Measurements from ENCODE around the gene ITGAE.
"Not testable (repeated sequence)": the region's sequence is repeated elsewhere in the genome, so short reads cannot be mapped to it uniquely, and the experiment has no call there.

ITGAE gene

GRCh38 chr17:3845291-3845620 lies 44.3 kb upstream of the ITGAE start:
- no peak for TF ChIP-seq CTCF (IDR thresholded peaks at IDR 0.05; ENCODE audit: borderline replicate concordance, insufficient read depth, low read depth, low read length)
- peak overlapping the region; percentile 95 for H3K4me3 ChIP-seq (ENCODE audit: low read depth, low read length)

DNA sequence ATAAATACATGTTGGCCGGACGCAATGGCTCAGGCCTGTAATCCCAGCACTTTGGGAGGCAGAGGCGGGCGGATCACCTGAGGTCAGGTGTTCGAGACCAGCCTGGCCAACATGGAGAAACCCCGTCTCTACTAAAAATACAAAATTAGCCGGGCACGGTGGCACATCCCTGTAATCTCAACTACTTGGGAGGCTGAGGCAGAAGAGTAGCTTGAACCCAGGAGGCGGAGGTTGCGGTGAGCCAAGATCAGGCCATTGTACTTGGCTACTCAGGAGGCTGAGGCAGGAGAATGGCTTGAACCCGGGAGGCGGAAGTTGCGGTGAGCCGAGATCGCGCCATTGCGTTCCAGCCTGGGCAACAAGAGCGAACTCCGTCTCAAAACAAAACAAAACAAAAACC lies 43.6 kb upstream of the ITGAE start:
- not testable (repeated sequence) for H3K4me3 ChIP-seq (ENCODE audit: low read depth, low read length)

GRCh38 chr17:3843935-3844516 lies 43.0 kb upstream of the ITGAE start:
- no peak overlapping the region for H3K4me3 ChIP-seq (ENCODE audit: low read depth, low read length)
- TF ChIP-seq CTCF (IDR thresholded peaks at IDR 0.05; ENCODE audit: borderline replicate concordance, insufficient read depth, low read depth, low read length): peak; percentile 76

- no peak for TF ChIP-seq CTCF (IDR thresholded peaks at IDR 0.05; ENCODE audit: borderline replicate concordance, insufficient read depth, low read depth, low read length)
- H3K4me3 ChIP-seq (ENCODE audit: low read depth, low read length): no peak overlapping the region
Observed at GRCh38 chr17:3838206-3838605, 37.2 kb upstream of the ITGAE start.

DNA sequence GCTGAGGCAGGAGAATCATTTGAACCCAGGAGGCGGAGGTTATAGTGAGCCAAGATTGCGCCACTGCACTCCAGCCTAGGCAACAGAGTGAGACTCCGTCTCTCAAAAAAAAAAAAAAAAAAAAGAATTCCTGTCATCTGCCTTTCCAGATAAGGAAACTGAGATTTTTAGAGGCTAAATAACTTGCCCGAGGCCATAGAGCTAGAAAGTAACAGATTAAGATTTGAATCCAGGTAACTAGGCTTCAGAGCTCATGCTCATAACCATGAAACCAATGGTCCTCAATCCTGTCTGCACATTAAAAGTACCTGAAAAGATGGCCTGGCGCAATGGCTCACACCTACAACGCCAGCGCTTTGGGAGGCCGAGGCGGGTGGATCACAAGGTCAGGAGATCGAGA lies 35.6 kb upstream of the ITGAE start:
- no peak overlapping the region for H3K4me3 ChIP-seq (ENCODE audit: low read depth, low read length)

DNA sequence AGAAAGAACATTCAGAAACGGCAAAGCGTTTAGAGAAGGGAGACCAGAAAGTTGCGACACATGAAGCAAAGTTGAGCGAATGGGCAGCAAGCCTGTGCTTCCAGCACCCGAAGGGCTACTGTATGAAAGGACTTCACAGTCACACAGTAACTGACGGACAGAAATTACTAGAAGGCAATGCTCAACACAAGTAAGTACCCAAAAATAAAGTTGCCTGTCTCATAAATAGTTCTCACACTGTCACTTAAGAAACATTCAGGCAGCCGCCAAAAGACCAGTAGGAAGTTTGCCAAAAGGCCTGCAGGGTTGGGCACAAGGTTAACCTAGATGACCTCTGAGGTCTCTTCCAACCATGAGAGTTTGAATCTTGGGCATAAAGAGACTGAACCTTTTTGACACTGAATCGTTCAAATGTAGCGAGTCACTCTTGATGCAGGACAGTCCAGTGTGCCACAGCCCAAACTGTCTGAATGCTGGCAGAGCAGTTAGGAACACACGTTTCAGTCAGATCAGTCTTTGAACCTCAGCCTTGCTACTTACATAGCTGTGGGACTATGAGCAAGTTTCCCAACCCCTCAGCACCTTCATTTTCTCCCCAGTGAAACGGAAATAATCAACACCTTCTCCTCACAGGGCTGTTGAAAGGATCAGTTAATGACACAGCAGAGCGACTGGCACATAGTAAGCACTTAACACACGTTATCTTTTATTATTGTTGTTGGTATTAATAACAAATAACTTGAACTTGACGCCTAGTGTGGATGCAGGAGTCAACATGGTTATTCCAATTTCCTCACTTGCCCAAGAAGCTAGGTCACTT lies 34.6 kb upstream of the ITGAE start:
- TF ChIP-seq CTCF (IDR thresholded peaks at IDR 0.05; ENCODE audit: borderline replicate concordance, insufficient read depth, low read depth, low read length): no peak
- no peak overlapping the region for H3K4me3 ChIP-seq (ENCODE audit: low read depth, low read length)

More for the DNA sequence above, 35.6 kb upstream of the ITGAE start:
- TF ChIP-seq CTCF (IDR thresholded peaks at IDR 0.05; ENCODE audit: borderline replicate concordance, insufficient read depth, low read depth, low read length): no peak

- TF ChIP-seq CTCF (IDR thresholded peaks at IDR 0.05; ENCODE audit: borderline replicate concordance, insufficient read depth, low read depth, low read length): no peak
- H3K4me3 ChIP-seq (ENCODE audit: low read depth, low read length): no peak overlapping the region
Observed at GRCh38 chr17:3834811-3835210, 33.8 kb upstream of the ITGAE start.

Measured in GM12875 (cell line).